Nephron (organoid): ENCODE data around the gene TM9SF1.
A peak's percentile ranks its signal among the peaks of the same experiment; 100 is the strongest.

Experiments used
- H3K27ac Mint-ChIP-seq, 3 experiments: 2 replicates each; pipeline ENCODE4 v1.8.0; 2020; ENCODE audit warnings: mixed read lengths in 3 of 3, mild to moderate bottlenecking in 2 of 3, moderate library complexity in 1 of 3
- H3K27me3 Mint-ChIP-seq: 2 replicates; pipeline ENCODE4 v1.8.0; 2021; ENCODE audit warnings: low read depth, mild to moderate bottlenecking, moderate library complexity, mixed read lengths
- H3K36me3 Mint-ChIP-seq: 2 replicates; pipeline ENCODE4 v1.8.0; 2020; ENCODE audit warnings: low read depth, mixed read lengths
- H3K4me1 Mint-ChIP-seq: 2 replicates; pipeline ENCODE4 v1.8.0; 2020; ENCODE audit warnings: mixed read lengths
- H3K4me3 Mint-ChIP-seq, 3 experiments: 2 replicates each; pipeline ENCODE4 v1.8.0; 2020; ENCODE audit warnings: mild to moderate bottlenecking in 3 of 3, mixed read lengths in 3 of 3, moderate library complexity in 2 of 3
- H3K9me3 Mint-ChIP-seq: 2 replicates; pipeline ENCODE4 v1.8.0; 2020; ENCODE audit warnings: mixed read lengths
- CTCF ChIP-seq, 3 experiments: fragments of 200-600 bp; sonication (generic); IDR thresholded peaks; one replicate each; pipeline ENCODE4 v1.5.0; 2021; ENCODE audit warnings: antibody characterized with exemption in 3 of 3; ENCODE audit not compliant: unreplicated experiment in 3 of 3

TM9SF1 gene

GRCh38 chr14:24187539-24187915 is 7.7 kb downstream of the TM9SF1 start:
- Mint-ChIP-seq H3K4me3 (peak overlapping the region; percentile 93 to 95 (median 94)), H3K4me1 (peaks cover 29% of the 10 kb centered on the region), H3K27me3 (no peaks in the 10 kb centered on the region), H3K36me3 (peaks cover 28% of the 10 kb centered on the region), H3K9me3 (no peaks in the 10 kb centered on the region), H3K27ac (peak overlapping the region; percentile 44 to 90 (median 88))
- no peak for TF ChIP-seq CTCF (IDR thresholded peaks at IDR 0.05; ENCODE audit: unreplicated experiment in 3 of 3)

GRCh38 chr14:24186831-24187538 is 8.3 kb downstream of the TM9SF1 start:
- no peaks in the 10 kb centered on the region for H3K27me3 Mint-ChIP-seq
- no peaks in the 10 kb centered on the region for H3K9me3 Mint-ChIP-seq
- peaks cover 29% of the 10 kb centered on the region for H3K4me1 Mint-ChIP-seq
- no peak for TF ChIP-seq CTCF (IDR thresholded peaks at IDR 0.05; ENCODE audit: unreplicated experiment in 3 of 3)
- H3K27ac Mint-ChIP-seq: no peak overlapping the region
- peak overlapping the region; percentile 93 to 95 (median 94) for H3K4me3 Mint-ChIP-seq
- H3K36me3 Mint-ChIP-seq: peaks cover 28% of the 10 kb centered on the region

GRCh38 chr14:24185741-24186140 is 9.5 kb downstream of the TM9SF1 start:
- no peaks in the 10 kb centered on the region for H3K9me3 Mint-ChIP-seq
- H3K27ac Mint-ChIP-seq: no peak overlapping the region
- H3K36me3 Mint-ChIP-seq: peaks cover 29% of the 10 kb centered on the region
- peaks cover 29% of the 10 kb centered on the region for H3K4me1 Mint-ChIP-seq
- H3K4me3 Mint-ChIP-seq: peak overlapping the region in 2 of 3 experiments; percentile 47 to 55
- H3K27me3 Mint-ChIP-seq: no peaks in the 10 kb centered on the region
- no peak for TF ChIP-seq CTCF (IDR thresholded peaks at IDR 0.05; ENCODE audit: unreplicated experiment in 3 of 3)

GRCh38 chr14:24185026-24185425 is 10.2 kb downstream of the TM9SF1 start:
- TF ChIP-seq CTCF (IDR thresholded peaks at IDR 0.05; ENCODE audit: unreplicated experiment in 3 of 3): no peak
- Mint-ChIP-seq H3K27ac (no peak overlapping the region), H3K9me3 (no peaks in the 10 kb centered on the region), H3K4me1 (peaks cover 27% of the 10 kb centered on the region), H3K27me3 (no peaks in the 10 kb centered on the region), H3K4me3 (peak overlapping the region in 2 of 3 experiments; percentile 24 to 46), H3K36me3 (peaks cover 31% of the 10 kb centered on the region)

GRCh38 chr14:24184104-24184970 is 10.9 kb downstream of the TM9SF1 start:
- Mint-ChIP-seq H3K9me3 (no peaks in the 10 kb centered on the region), H3K4me3 (peak overlapping the region in 1 of 3 experiments; percentile 40), H3K4me1 (peaks cover 27% of the 10 kb centered on the region), H3K36me3 (peaks cover 34% of the 10 kb centered on the region), H3K27ac (no peak overlapping the region), H3K27me3 (no peaks in the 10 kb centered on the region)
- no peak for TF ChIP-seq CTCF (IDR thresholded peaks at IDR 0.05; ENCODE audit: unreplicated experiment in 3 of 3)
